H1 (cell line): ENCODE data around the gene TRMT10A. TPM values are rescaled to one million over a fixed set of nuclear protein-coding genes. Genes with fewer than 3 reads are reported as not detected.

ENCODE experiments used
- CTCF ChIA-PET: fragments of 300-600 bp; sonication (Branson Sonifier 250); formaldehyde crosslinking; loops from one replicate; lab custom pipeline; 2021; ENCODE audit not compliant: partially characterized antibody; lab: Charles Lee
- POLR2A ChIA-PET: fragments of 300-600 bp; sonication (Branson Sonifier 250); formaldehyde crosslinking; loops from one replicate; lab custom pipeline; 2021; ENCODE audit warnings: inconsistent platforms; ENCODE audit not compliant: partially characterized antibody; lab: Charles Lee
- DNase-seq, 2 experiments: peaks; one replicate each; pipeline versions ENCODE4 v3.0.0 to v3.0.0-alpha.2; 2010 to 2022; ENCODE audit warnings: low spot score in 2 of 2, low read depth in 1 of 2, mixed read lengths in 1 of 2
- FAIRE-seq: peaks from 2 replicates; lab custom pipeline; 2011; peaks lifted over from hg19 to GRCh38; lab: Jason Lieb, UNC
- H2AFZ ChIP-seq: 2 replicates; pipeline ENCODE4 v1.8.1; 2012; ENCODE audit warnings: low read length, inconsistent platforms
- H2AK5ac ChIP-seq: 2 replicates; pipeline ENCODE4 v1.6.1; 2013; ENCODE audit warnings: low read depth, low read length
- H2BK120ac ChIP-seq: replicated peaks from 2 replicates; pipeline ENCODE3; 2013; ENCODE audit warnings: low read depth, low read length, inconsistent platforms
- H2BK12ac ChIP-seq: 2 replicates; pipeline ENCODE4 v1.6.1; 2013; ENCODE audit warnings: low read depth, low read length
- H2BK15ac ChIP-seq: 2 replicates; pipeline ENCODE4 v1.6.1; 2013; ENCODE audit warnings: low read length
- H2BK20ac ChIP-seq: 2 replicates; pipeline ENCODE4 v1.6.1; 2013; ENCODE audit warnings: low read length
- H2BK5ac ChIP-seq: 2 replicates; pipeline ENCODE4 v1.6.1; 2013; ENCODE audit warnings: low read depth, low read length
- H3K14ac ChIP-seq: 2 replicates; pipeline ENCODE4 v1.6.1; 2013; ENCODE audit warnings: inconsistent platforms; ENCODE audit not compliant: insufficient read length
- H3K18ac ChIP-seq: 2 replicates; pipeline ENCODE4 v1.6.1; 2013; ENCODE audit warnings: low read length; ENCODE audit errors: extremely low read depth
- H3K23ac ChIP-seq: 2 replicates; pipeline ENCODE4 v1.6.1; 2013; ENCODE audit warnings: inconsistent platforms; ENCODE audit not compliant: insufficient read length
- H3K23me2 ChIP-seq: 2 replicates; pipeline ENCODE4 v1.6.1; 2013; ENCODE audit warnings: low read depth, low read length
- H3K27ac ChIP-seq: 2 replicates; pipeline ENCODE4 v1.6.1; 2011; ENCODE audit warnings: low read depth, low read length, inconsistent platforms
- H3K27me3 ChIP-seq, 4 experiments: replicated peaks in 1 of 4; 1 replicate in 1 of 4; 2 replicates in 3 of 4; pipeline versions ENCODE4 v1.6.1 to v1.8.1; 2011 to 2013; ENCODE audit warnings: low read length in 3 of 4, mild to moderate bottlenecking in 3 of 4, inconsistent platforms in 2 of 4, mixed read lengths in 2 of 4, moderate library complexity in 1 of 4; ENCODE audit not compliant: control insufficient read depth in 3 of 4, insufficient read depth in 3 of 4; ENCODE audit errors: extremely low read depth in 1 of 4
- H3K36me3 ChIP-seq, 4 experiments: 2 replicates each; pipeline versions ENCODE4 v1.6.1 to v1.8.1; 2011 to 2013; ENCODE audit warnings: mild to moderate bottlenecking in 4 of 4, low read length in 3 of 4, moderate library complexity in 2 of 4, control low read depth in 1 of 4, inconsistent platforms in 1 of 4; ENCODE audit not compliant: insufficient read depth in 4 of 4, control insufficient read depth in 2 of 4
- H3K4ac ChIP-seq: replicated peaks from 2 replicates; pipeline ENCODE3; 2013; ENCODE audit warnings: low read length, low read depth, mixed read lengths, inconsistent platforms; ENCODE audit not compliant: insufficient read length
- H3K4me1 ChIP-seq, 4 experiments: replicated peaks in 1 of 4; 1 replicate in 1 of 4; 2 replicates in 3 of 4; pipeline versions ENCODE4 v1.6.1 to v1.8.1; 2011 to 2013; ENCODE audit warnings: low read length in 3 of 4, inconsistent platforms in 2 of 4, mixed read lengths in 1 of 4; ENCODE audit not compliant: insufficient read depth in 4 of 4, control insufficient read depth in 3 of 4
- H3K4me2 ChIP-seq, 2 experiments: 2 replicates each; pipeline versions ENCODE4 v1.6.1 to v1.8.1; 2011 to 2013; ENCODE audit warnings: low read depth in 2 of 2, low read length in 2 of 2, control low read depth in 1 of 2, inconsistent platforms in 1 of 2, mild to moderate bottlenecking in 1 of 2; ENCODE audit not compliant: insufficient read depth in 1 of 2
- H3K4me3 ChIP-seq, 4 experiments: fragments of 200-600, 300-600 bp in 1 of 4; sonication (generic), shearing (Covaris generic), sonication (Bioruptor Twin) in 1 of 4; 2 replicates each; pipeline versions ENCODE4 v1.5.1 to v1.8.1; 2011 to 2016; ENCODE audit warnings: low read length in 4 of 4, low read depth in 3 of 4, control low read depth in 2 of 4, inconsistent platforms in 2 of 4, mild to moderate bottlenecking in 2 of 4, mixed read lengths in 1 of 4, moderate library complexity in 1 of 4; ENCODE audit not compliant: insufficient read depth in 2 of 4; ENCODE audit errors: extremely low read depth in 1 of 4
- H3K56ac ChIP-seq: replicated peaks from 2 replicates; pipeline ENCODE3; 2013; ENCODE audit warnings: low read depth, mild to moderate bottlenecking, mixed read lengths, low read length, inconsistent platforms; ENCODE audit not compliant: insufficient read length
- H3K79me1 ChIP-seq: 2 replicates; pipeline ENCODE4 v1.6.1; 2013; ENCODE audit warnings: low read depth, low read length, control low read depth
- H3K79me2 ChIP-seq, 2 experiments: 2 replicates each; pipeline versions ENCODE4 v1.6.1 to v1.8.1; 2012 to 2013; ENCODE audit warnings: low read length in 2 of 2, mild to moderate bottlenecking in 2 of 2, inconsistent platforms in 1 of 2; ENCODE audit not compliant: insufficient read depth in 2 of 2, control insufficient read depth in 1 of 2
- H3K9ac ChIP-seq, 4 experiments: replicated peaks in 1 of 4; 1 replicate in 1 of 4; 2 replicates in 3 of 4; pipeline versions ENCODE4 v1.6.1 to v1.8.1; 2011 to 2013; ENCODE audit warnings: low read depth in 3 of 4, low read length in 3 of 4, control low read depth in 2 of 4, mild to moderate bottlenecking in 2 of 4, moderate library complexity in 2 of 4, inconsistent platforms in 1 of 4; ENCODE audit errors: extremely low read depth in 1 of 4
- H3K9me3 ChIP-seq, 2 experiments: 2 replicates each; pipeline versions ENCODE4 v1.6.1 to v1.8.1; 2012 to 2013; ENCODE audit warnings: mild to moderate bottlenecking in 2 of 2, moderate library complexity in 2 of 2, control low read depth in 1 of 2, inconsistent platforms in 1 of 2, low read depth in 1 of 2, low read length in 1 of 2, mixed read lengths in 1 of 2; ENCODE audit not compliant: insufficient read depth in 2 of 2
- H4K20me1 ChIP-seq, 2 experiments: replicated peaks in 1 of 2; 2 replicates each; pipeline versions ENCODE3 to v1.8.1; 2011 to 2013; ENCODE audit warnings: inconsistent platforms in 2 of 2, low read length in 2 of 2, mild to moderate bottlenecking in 1 of 2; ENCODE audit not compliant: insufficient read depth in 2 of 2, control insufficient read depth in 1 of 2
- H4K5ac ChIP-seq: 2 replicates; pipeline ENCODE4 v1.6.1; 2013; ENCODE audit warnings: low read length, low read depth, mixed read lengths, inconsistent platforms; ENCODE audit not compliant: insufficient read length
- H4K8ac ChIP-seq: 2 replicates; pipeline ENCODE4 v1.8.0; 2013; ENCODE audit warnings: mild to moderate bottlenecking, moderate library complexity, low read length, inconsistent platforms; ENCODE audit not compliant: insufficient read depth; ENCODE audit errors: extremely low read depth
- H4K91ac ChIP-seq: replicated peaks from 2 replicates; pipeline ENCODE3; 2013; ENCODE audit warnings: low read length, mixed read lengths, inconsistent platforms; ENCODE audit not compliant: insufficient read length
- HDAC2 ChIP-seq, 2 experiments: fragments of 300-600 bp in 1 of 2; sonication (generic) in 1 of 2; IDR thresholded peaks; 2 replicates each; pipeline ENCODE4 v1.6.1; 2011 to 2012; ENCODE audit warnings: low read depth in 2 of 2, low read length in 2 of 2, mild to moderate bottlenecking in 2 of 2, moderate library complexity in 2 of 2, borderline replicate concordance in 1 of 2, inconsistent platforms in 1 of 2
- RXRA ChIP-seq: IDR thresholded peaks from 2 replicates; pipeline ENCODE4 v1.6.1; 2011; ENCODE audit warnings: low read depth, mild to moderate bottlenecking, low read length, moderate library complexity; ENCODE audit not compliant: insufficient read depth
- SP1 ChIP-seq: IDR thresholded peaks from 2 replicates; pipeline ENCODE4 v1.6.1; 2011; ENCODE audit warnings: low read depth, low read length
- SP4 ChIP-seq: IDR thresholded peaks from 2 replicates; pipeline ENCODE4 v1.6.1; 2012; ENCODE audit warnings: low read length, inconsistent platforms
- SRF ChIP-seq: IDR thresholded peaks from 2 replicates; pipeline ENCODE4 v1.6.1; 2011; ENCODE audit warnings: mild to moderate bottlenecking, low read depth, low read length, moderate library complexity
- TAF1 ChIP-seq: IDR thresholded peaks from 2 replicates; pipeline ENCODE4 v1.6.1; 2011; ENCODE audit warnings: mild to moderate bottlenecking, low read depth, low read length
- USF2 ChIP-seq: IDR thresholded peaks from 2 replicates; pipeline ENCODE4 v1.6.1; 2011; ENCODE audit warnings: low read length, improper control_type of control experiment
- WGBS, 2 experiments: shearing (Covaris generic) in 1 of 2; methylation state at CpG; one replicate each; pipeline versions ENCODE4 v1.1.6 to v1.1.7; 2013 to 2015; ENCODE audit warnings: low lambda C conversion rate in 2 of 2, mixed read lengths in 2 of 2, inconsistent platforms in 1 of 2, low coverage in 1 of 2, missing lambda C conversion rate in 1 of 2; ENCODE audit not compliant: insufficient replicate concordance in 2 of 2, insufficient coverage in 1 of 2, insufficient read length in 1 of 2; ENCODE audit errors: extremely low coverage in 1 of 2, missing lambda C conversion rate in 1 of 2; 5-methylcytosine and 5-hydroxymethylcytosine counted together
- long read RNA-seq, 2 experiments: library from RNA in 1 of 2; library from capped mRNA in 1 of 2; stranded (forward); transcript quantifications; one replicate each; pipeline ENCODE4 v2.0.0, GENCODE V29; 2021; ENCODE audit warnings: inconsistent platforms in 1 of 2
- polyA minus RNA-seq, 3 experiments: library from RNA; depleted of rRNA, polyadenylated mRNA; stranded (reverse); fragments of >200 nt; gene quantifications; 1 replicate in 2 of 3; 2 replicates in 1 of 3; pipeline ENCODE4 v1.2.3, GENCODE V29; 2011
- polyA plus RNA-seq, 7 experiments: library from polyadenylated mRNA; depleted of rRNA in 3 of 7; stranded (reverse) in 5 of 7; unstranded in 2 of 7; fragments of >200 nt in 5 of 7; fragments of 200-250 nt in 2 of 7; gene quantifications; 1 replicate in 5 of 7; 2 replicates in 1 of 7; 4 replicates in 1 of 7; pipeline versions ENCODE4 v1.2.1 to v1.2.3, GENCODE V29; 2011 to 2013; ENCODE audit warnings: missing spikeins in 2 of 7, mixed read lengths in 2 of 7
- total RNA-seq: library from RNA; stranded (reverse); fragmentation: NEBNext Ultra II Directional; extraction: Animal tissue kit (Norgen Biotek cat#: 25700); gene quantifications from 2 replicates; pipeline ENCODE4 v1.2.1, GENCODE V29; 2021

The TRMT10A gene
- total RNA-seq, result 3.3 and 3.8 TPM in 2 replicates
- 0.75 and 1.5 TPM in 2 replicates for polyA plus RNA-seq (2011; rRNA removed)
- polyA plus RNA-seq (2011; cell fraction: cytosol; rRNA removed), result 2.3 TPM
- polyA plus RNA-seq (2011; cell fraction: nucleus; rRNA removed), result 0.43 TPM
- polyA plus RNA-seq (2012, experiment 1 of 2), result 2.1 to 3.9 TPM (median 2.7 TPM) in 4 replicates
- polyA plus RNA-seq (2012, experiment 2 of 2), result 0.49 TPM
- 4.7 TPM for polyA plus RNA-seq (2013, experiment 1 of 2)
- 5.5 TPM for polyA plus RNA-seq (2013, experiment 2 of 2)
- 1.3 TPM in 2 replicates for polyA minus RNA-seq (2011; rRNA and poly(A)+ RNA removed)
- 2.1 TPM for polyA minus RNA-seq (2011; cell fraction: cytosol; rRNA and poly(A)+ RNA removed)
- polyA minus RNA-seq (2011; cell fraction: nucleus; rRNA and poly(A)+ RNA removed), result 1.7 TPM
- long read RNA-seq, experiment 1, partial matches to known transcripts, result 3 of 7 reads
- long read RNA-seq, experiment 1, other reads (novel, unspliced or antisense), result 4 of 7 reads
- long read RNA-seq, experiment 2, partial matches to known transcripts, result 0 of 3 reads
- long read RNA-seq, experiment 2, other reads (novel, unspliced or antisense), result 1 of 3 reads

GRCh38 chr4:99563310-99564186 is at the start of gene TRMT10A:
TRMT10A (minus strand) TSS chr4:99564039; CDS start chr4:99559338, 4,701 bp downstream.
- Histone ChIP-seq H3K27me3 (no peaks in the 10 kb centered on the region), H3K4me1 (no peaks in the 10 kb centered on the region; a peak in 1 of 7 replicates), H2BK15ac (peak within 1 kb of the TSS; percentile 65; the same call in 1 of the 2 replicates), H3K56ac (peak within 1 kb of the TSS; percentile 87), H3K23me2 (peaks cover 5% of the 10 kb centered on the region; the same call in 1 of the 2 replicates), H3K27ac (peak within 1 kb of the TSS; percentile 94), H3K18ac (peak within 1 kb of the TSS; percentile 84; the same call in 1 of the 2 replicates), H4K91ac (peak within 1 kb of the TSS; percentile 98), H4K5ac (peak within 1 kb of the TSS; percentile 99), H3K36me3 (no peaks in the 10 kb centered on the region), H2BK5ac (peak within 1 kb of the TSS; percentile 96), H2AFZ (peak within 1 kb of the TSS; percentile 98), H3K23ac (no peak within 1 kb of the TSS), H4K8ac (peak within 1 kb of the TSS; percentile 92; the same call in 1 of the 2 replicates), H2BK20ac (no peak within 1 kb of the TSS), H3K79me1 (no peaks in the 10 kb centered on the region), H2BK12ac (no peak within 1 kb of the TSS), H3K4me2 (peak within 1 kb of the TSS; percentile 72 to 77), H4K20me1 (no peaks in the 10 kb centered on the region), H3K4me3 (peak within 1 kb of the TSS; percentile 73 to 89 (median 88)), H3K79me2 (no peaks in the 10 kb centered on the region), H2AK5ac (no peak within 1 kb of the TSS), H3K4ac (peak within 1 kb of the TSS; percentile 27), H3K9ac (peak within 1 kb of the TSS; percentile 52 to 83 (median 75)), H2BK120ac (peak within 1 kb of the TSS; percentile 97), H3K9me3 (no peaks in the 10 kb centered on the region), H3K14ac (no peak within 1 kb of the TSS)
- CTCF ChIA-PET, result interaction anchor here (0.7 to 3.1 kb wide), 10 partner anchors 13 to 261 kb away, joined by 3 to 29 read pairs (median 3); partner anchors contain the start of gene DAPP1
- FAIRE-seq, result peak; percentile 95
- POLR2A ChIA-PET, result interaction anchor here (0.6 to 2.0 kb wide), 8 partner anchors 9 to 475 kb away, joined by 3 to 8 read pairs (median 3); partner anchors contain the start of genes ADH5, DAPP1 and H2AZ1
- 2% methylated on average over 47 of the region's 48 CpGs; no CpG with 5 or more reads in 1 of the 2 experiments for WGBS, 2 experiments
- peak; percentile 90 to 94 for DNase-seq
- no peak for TF ChIP-seq USF2
- TF ChIP-seq HDAC2 (IDR thresholded peaks at IDR 0.05; ENCODE audit: borderline replicate concordance in 1 of 2, low read depth in 2 of 2, low read length in 2 of 2), result no peak; a peak in 2 of 4 replicates
- peak; percentile 50; the same call in 1 of the 2 replicates for TF ChIP-seq SP4
- TF ChIP-seq SP1, result peak; percentile 5; the same call in 1 of the 2 replicates
- no peak for TF ChIP-seq RXRA
- TF ChIP-seq SRF, result peak; percentile 58
- TF ChIP-seq TAF1, result peak; percentile 83
